Right lobe of liver (tissue), 4 donors: ENCODE data around the gene PTPRN2.

ENCODE experiments used
- POLR2A ChIP-seq: fragments of 450-650 bp; IDR thresholded peaks from one replicate; pipeline ENCODE4 v1.6.1; 2017; ENCODE audit warnings: antibody characterized with exemption, mild to moderate bottlenecking
- TF ChIP-seq, protein P1 (sequence below), 4 donors: fragments of 200-600 bp in 3 of 4; fragments of 450-650 bp in 1 of 4; IDR thresholded peaks; one replicate each; pipeline versions ENCODE4 v1.5.1 to v1.8.0; 2016 to 2022; ENCODE audit warnings: antibody characterized with exemption in 4 of 4, mild to moderate bottlenecking in 2 of 4
- donor health status: DM: no; HTN: no; CAD: no.
- donor health status: DM: no; HTN: no; CAD: no.
- donor health status: DM: no; HTN: yes; CAD: no.

DNA sequence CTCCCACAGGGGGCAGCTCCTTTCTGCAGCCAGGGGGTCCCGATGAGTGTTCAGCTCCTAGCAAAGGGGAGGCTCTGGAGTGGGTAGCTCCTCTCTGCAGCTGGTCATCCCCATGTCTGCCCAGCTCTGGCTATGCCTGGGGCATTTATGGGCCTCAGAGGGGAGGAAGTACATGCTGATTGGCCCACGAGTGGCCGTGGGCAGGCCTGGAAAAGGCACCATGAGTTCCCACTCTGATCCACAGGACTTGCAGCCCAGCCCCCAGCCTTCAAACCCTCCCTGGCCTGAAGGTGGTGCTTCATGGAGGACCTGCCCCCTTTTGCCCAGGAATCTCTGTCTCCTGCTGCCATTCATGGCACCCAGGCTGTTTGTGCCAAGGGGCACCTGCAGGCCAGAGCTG, 982.0 kb downstream of the PTPRN2 start:
- no peak for TF ChIP-seq POLR2A
- TF ChIP-seq, protein P1, sequence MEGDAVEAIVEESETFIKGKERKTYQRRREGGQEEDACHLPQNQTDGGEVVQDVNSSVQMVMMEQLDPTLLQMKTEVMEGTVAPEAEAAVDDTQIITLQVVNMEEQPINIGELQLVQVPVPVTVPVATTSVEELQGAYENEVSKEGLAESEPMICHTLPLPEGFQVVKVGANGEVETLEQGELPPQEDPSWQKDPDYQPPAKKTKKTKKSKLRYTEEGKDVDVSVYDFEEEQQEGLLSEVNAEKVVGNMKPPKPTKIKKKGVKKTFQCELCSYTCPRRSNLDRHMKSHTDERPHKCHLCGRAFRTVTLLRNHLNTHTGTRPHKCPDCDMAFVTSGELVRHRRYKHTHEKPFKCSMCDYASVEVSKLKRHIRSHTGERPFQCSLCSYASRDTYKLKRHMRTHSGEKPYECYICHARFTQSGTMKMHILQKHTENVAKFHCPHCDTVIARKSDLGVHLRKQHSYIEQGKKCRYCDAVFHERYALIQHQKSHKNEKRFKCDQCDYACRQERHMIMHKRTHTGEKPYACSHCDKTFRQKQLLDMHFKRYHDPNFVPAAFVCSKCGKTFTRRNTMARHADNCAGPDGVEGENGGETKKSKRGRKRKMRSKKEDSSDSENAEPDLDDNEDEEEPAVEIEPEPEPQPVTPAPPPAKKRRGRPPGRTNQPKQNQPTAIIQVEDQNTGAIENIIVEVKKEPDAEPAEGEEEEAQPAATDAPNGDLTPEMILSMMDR (IDR thresholded peaks at IDR 0.05), result no peak
